CD8-positive, alpha-beta memory T cell (primary cell): Measurements from ENCODE around the gene CYLD. TPM values are rescaled to one million over a fixed set of nuclear protein-coding genes. Genes with fewer than 3 reads are reported as not detected.

ENCODE experiments used
- CTCF ChIA-PET: fragments of 350-600 bp; sonication (Branson Sonifier 250); formaldehyde crosslinking; loops from one replicate; lab custom pipeline; 2021; ENCODE audit warnings: antibody characterized with exemption; lab: Charles Lee
- POLR2A ChIA-PET: fragments of 350-600 bp; sonication (Branson Sonifier 250); formaldehyde crosslinking; loops from one replicate; lab custom pipeline; 2021; ENCODE audit warnings: antibody characterized with exemption; lab: Charles Lee
- DNase-seq, 5 donors: peaks; one replicate each; pipeline versions ENCODE4 v3.0.0 to v3.0.0-alpha.2; 2020 to 2022; ENCODE audit warnings: mixed read lengths in 1 of 5
- H3K27ac ChIP-seq: one replicate; pipeline ENCODE4 v1.7.0; 2013; ENCODE audit warnings: low read depth, mild to moderate bottlenecking, low read length, moderate library complexity
- H3K27me3 ChIP-seq: 2 replicates; pipeline ENCODE4 v1.7.0; 2013; ENCODE audit warnings: low read length, mild to moderate bottlenecking; ENCODE audit not compliant: insufficient read depth, poor library complexity, severe bottlenecking
- H3K36me3 ChIP-seq: 2 replicates; pipeline ENCODE4 v1.7.0; 2013; ENCODE audit warnings: mild to moderate bottlenecking, low read length, moderate library complexity; ENCODE audit not compliant: insufficient read depth
- H3K4me1 ChIP-seq: 2 replicates; pipeline ENCODE4 v1.7.0; 2013; ENCODE audit warnings: mild to moderate bottlenecking, low read length, moderate library complexity; ENCODE audit not compliant: insufficient read depth
- H3K4me3 ChIP-seq: 2 replicates; pipeline ENCODE4 v1.7.0; 2013; ENCODE audit warnings: mild to moderate bottlenecking, low read length
- H3K9me3 ChIP-seq: 2 replicates; pipeline ENCODE4 v1.7.0; 2013; ENCODE audit warnings: mild to moderate bottlenecking, low read length
- H3K27ac Mint-ChIP-seq, 8 donors: one replicate each; pipeline ENCODE4 v1.8.0; 2020 to 2021; ENCODE audit warnings: mixed read lengths in 8 of 8, mild to moderate bottlenecking in 6 of 8, inconsistent platforms in 3 of 8, moderate library complexity in 3 of 8
- H3K27me3 Mint-ChIP-seq, 2 donors: one replicate each; pipeline ENCODE4 v1.8.0; 2020 to 2021; ENCODE audit warnings: mixed read lengths in 2 of 2, mild to moderate bottlenecking in 1 of 2, moderate library complexity in 1 of 2
- H3K36me3 Mint-ChIP-seq, 3 donors: one replicate each; pipeline ENCODE4 v1.8.0; 2020 to 2021; ENCODE audit warnings: mixed read lengths in 3 of 3, inconsistent platforms in 1 of 3, mild to moderate bottlenecking in 1 of 3
- H3K4me1 Mint-ChIP-seq, 3 donors: one replicate each; pipeline ENCODE4 v1.8.0; 2020 to 2021; ENCODE audit warnings: mixed read lengths in 3 of 3, inconsistent platforms in 1 of 3, mild to moderate bottlenecking in 1 of 3
- H3K4me3 Mint-ChIP-seq, 7 donors: one replicate each; pipeline ENCODE4 v1.8.0; 2020 to 2021; ENCODE audit warnings: mixed read lengths in 7 of 7, mild to moderate bottlenecking in 6 of 7, moderate library complexity in 4 of 7, inconsistent platforms in 2 of 7
- H3K9me3 Mint-ChIP-seq, 5 donors: one replicate each; pipeline ENCODE4 v1.8.0; 2020 to 2022; ENCODE audit warnings: mixed read lengths in 5 of 5, mild to moderate bottlenecking in 3 of 5, moderate library complexity in 2 of 5, inconsistent platforms in 1 of 5
- polyA plus RNA-seq: library from polyadenylated mRNA; unstranded; fragments of 300-500 nt; fragmentation: Illumina TruSeq; gene quantifications from one replicate; pipeline ENCODE4 v1.2.3, GENCODE V29; 2021
- total RNA-seq, 2 experiments: library from RNA; stranded (reverse); gene quantifications; one replicate each; pipeline ENCODE4 v1.2.3, GENCODE V29; 2021

CYLD gene
- total and polyA plus RNA-seq, 3 experiments from 2014 or later: 105 to 152 (median 144) TPM

GRCh38 chr16:50705436-50706110, 36.3 kb upstream of the CYLD start:
- DNase-seq: no peak
- H3K36me3 Mint-ChIP-seq: peaks cover 14 to 23% (median 20%) of the 10 kb centered on the region in 3 donors
- H3K4me1 Mint-ChIP-seq: peaks cover 6 to 22% (median 21%) of the 10 kb centered on the region in 3 donors
- Histone ChIP-seq H3K4me1 (peaks cover 11% of the 10 kb centered on the region), H3K27me3 (no peaks in the 10 kb centered on the region), H3K36me3 (no peaks in the 10 kb centered on the region), H3K27ac (no peak overlapping the region), H3K4me3 (no peak overlapping the region), H3K9me3 (peaks cover 10% of the 10 kb centered on the region)
- CTCF ChIA-PET: no interaction called here
- H3K4me3 Mint-ChIP-seq: no peak overlapping the region
- peak overlapping the region in 1 of 8 donors; percentile 27 for H3K27ac Mint-ChIP-seq
- peaks cover 9 to 27% (median 17%) of the 10 kb centered on the region in 5 donors for H3K9me3 Mint-ChIP-seq
- POLR2A ChIA-PET: no interaction called here
- H3K27me3 Mint-ChIP-seq: peaks cover 0 to 1% of the 10 kb centered on the region in 2 donors

GRCh38 chr16:50706250-50706649, 35.6 kb upstream of the CYLD start:
- DNase-seq: no peak
- Mint-ChIP-seq H3K27ac (peak overlapping the region in 1 of 8 donors; percentile 32), H3K9me3 (peaks cover 9 to 27% (median 17%) of the 10 kb centered on the region in 5 donors), H3K36me3 (peaks cover 14 to 23% (median 20%) of the 10 kb centered on the region in 3 donors), H3K4me1 (peaks cover 6 to 22% (median 21%) of the 10 kb centered on the region in 3 donors), H3K27me3 (peaks cover 0 to 1% of the 10 kb centered on the region in 2 donors), H3K4me3 (no peak overlapping the region)
- H3K4me3 ChIP-seq: no peak overlapping the region
- peaks cover 10% of the 10 kb centered on the region for H3K9me3 ChIP-seq
- peaks cover 11% of the 10 kb centered on the region for H3K4me1 ChIP-seq
- no peak overlapping the region for H3K27ac ChIP-seq
- no peaks in the 10 kb centered on the region for H3K36me3 ChIP-seq
- H3K27me3 ChIP-seq: no peaks in the 10 kb centered on the region
- ChIA-PET POLR2A (no interaction called here), CTCF (no interaction called here)

- Histone ChIP-seq H3K36me3 (no peaks in the 10 kb centered on the region), H3K27me3 (no peaks in the 10 kb centered on the region), H3K4me3 (no peak overlapping the region), H3K4me1 (peaks cover 11% of the 10 kb centered on the region), H3K27ac (no peak overlapping the region), H3K9me3 (peaks cover 10% of the 10 kb centered on the region)
- Mint-ChIP-seq H3K4me1 (peaks cover 6 to 21% (median 16%) of the 10 kb centered on the region in 3 donors), H3K4me3 (no peak overlapping the region), H3K36me3 (peaks cover 16 to 28% (median 22%) of the 10 kb centered on the region in 3 donors), H3K27ac (peak overlapping the region in 3 of 8 donors; percentile 70 to 82 (median 76)), H3K27me3 (peaks cover 0 to 1% of the 10 kb centered on the region in 2 donors), H3K9me3 (peaks cover 9 to 23% (median 17%) of the 10 kb centered on the region in 5 donors)
- ChIA-PET CTCF (interaction anchor here (1.2 kb wide), 1 partner anchor 41 kb away, joined by 4 read pairs; no protein-coding TSS in a partner anchor), POLR2A (no interaction called here)
- no peak for DNase-seq
Observed at GRCh38 chr16:50708373-50709060, 33.4 kb upstream of the CYLD start.

- POLR2A ChIA-PET: no interaction called here
- peaks cover 0 to 1% of the 10 kb centered on the region in 2 donors for H3K27me3 Mint-ChIP-seq
- Histone ChIP-seq H3K4me3 (no peak overlapping the region), H3K36me3 (no peaks in the 10 kb centered on the region), H3K9me3 (peaks cover 5% of the 10 kb centered on the region), H3K4me1 (peaks cover 11% of the 10 kb centered on the region), H3K27ac (no peak overlapping the region), H3K27me3 (no peaks in the 10 kb centered on the region)
- CTCF ChIA-PET: interaction anchor here (1.2 kb wide), 1 partner anchor 42 kb away, joined by 4 read pairs; no protein-coding TSS in a partner anchor
- H3K4me3 Mint-ChIP-seq: no peak overlapping the region
- peak overlapping the region in 4 of 8 donors; percentile 44 to 82 (median 73) for H3K27ac Mint-ChIP-seq
- H3K9me3 Mint-ChIP-seq: peaks cover 7 to 16% (median 11%) of the 10 kb centered on the region in 5 donors
- DNase-seq: no peak
- H3K36me3 Mint-ChIP-seq: peaks cover 16 to 23% (median 16%) of the 10 kb centered on the region in 3 donors
- H3K4me1 Mint-ChIP-seq: peaks cover 6 to 21% (median 16%) of the 10 kb centered on the region in 3 donors
Observed at GRCh38 chr16:50709061-50709684, 32.7 kb upstream of the CYLD start.

GRCh38 chr16:50709980-50710379, 31.9 kb upstream of the CYLD start:
- Histone ChIP-seq H3K36me3 (no peaks in the 10 kb centered on the region), H3K9me3 (no peaks in the 10 kb centered on the region), H3K4me1 (peaks cover 11% of the 10 kb centered on the region), H3K27ac (no peak overlapping the region), H3K4me3 (no peak overlapping the region), H3K27me3 (no peaks in the 10 kb centered on the region)
- H3K4me1 Mint-ChIP-seq: peaks cover 6 to 21% (median 16%) of the 10 kb centered on the region in 3 donors
- CTCF ChIA-PET: no interaction called here
- POLR2A ChIA-PET: no interaction called here
- DNase-seq: no peak
- peaks cover 3 to 9% (median 3%) of the 10 kb centered on the region in 5 donors for H3K9me3 Mint-ChIP-seq
- no peak overlapping the region for H3K4me3 Mint-ChIP-seq
- no peak overlapping the region for H3K27ac Mint-ChIP-seq
- H3K27me3 Mint-ChIP-seq: peaks cover 0 to 1% of the 10 kb centered on the region in 2 donors
- H3K36me3 Mint-ChIP-seq: peaks cover 9 to 20% (median 14%) of the 10 kb centered on the region in 3 donors

GRCh38 chr16:50711040-50711439, 30.8 kb upstream of the CYLD start:
- no peak for DNase-seq
- Histone ChIP-seq H3K36me3 (no peaks in the 10 kb centered on the region), H3K4me3 (no peak overlapping the region), H3K4me1 (peaks cover 11% of the 10 kb centered on the region), H3K27me3 (no peaks in the 10 kb centered on the region), H3K9me3 (no peaks in the 10 kb centered on the region), H3K27ac (no peak overlapping the region)
- Mint-ChIP-seq H3K4me3 (no peak overlapping the region), H3K27ac (peak overlapping the region in 1 of 8 donors; percentile 38), H3K9me3 (no peaks in the 10 kb centered on the region), H3K36me3 (peaks cover 0 to 17% (median 6%) of the 10 kb centered on the region in 3 donors), H3K27me3 (peaks cover 0 to 1% of the 10 kb centered on the region in 2 donors), H3K4me1 (peaks cover 6 to 21% (median 16%) of the 10 kb centered on the region in 3 donors)
- CTCF ChIA-PET: no interaction called here
- POLR2A ChIA-PET: no interaction called here

GRCh38 chr16:50711862-50712559, 29.9 kb upstream of the CYLD start:
- Histone ChIP-seq H3K4me1 (peaks cover 11% of the 10 kb centered on the region), H3K36me3 (no peaks in the 10 kb centered on the region), H3K4me3 (no peak overlapping the region), H3K27ac (no peak overlapping the region), H3K9me3 (no peaks in the 10 kb centered on the region), H3K27me3 (no peaks in the 10 kb centered on the region)
- no peak for DNase-seq
- Mint-ChIP-seq H3K4me1 (peaks cover 6 to 21% (median 16%) of the 10 kb centered on the region in 3 donors), H3K27me3 (peaks cover 0 to 1% of the 10 kb centered on the region in 2 donors), H3K4me3 (no peak overlapping the region), H3K36me3 (peaks cover 0 to 14% (median 6%) of the 10 kb centered on the region in 3 donors), H3K27ac (peak overlapping the region in 1 of 8 donors; percentile 68), H3K9me3 (no peaks in the 10 kb centered on the region)
- POLR2A ChIA-PET: no interaction called here
- CTCF ChIA-PET: no interaction called here
